Subcutaneous adipose tissue (tissue), 4 donors: ENCODE measurements around the gene MAGI1. TPM values are rescaled to one million over a fixed set of nuclear protein-coding genes. Genes with fewer than 3 reads are reported as not detected.

ENCODE experiments used
- total RNA-seq, 4 donors: library from RNA; depleted of rRNA; stranded (reverse); fragments of >200 nt; gene quantifications; one replicate each; pipeline ENCODE4 v1.1.0, GENCODE V29; 2016
- TF ChIP-seq, protein P1 (sequence below): fragments of 450-650 bp; IDR thresholded peaks from one replicate; pipeline ENCODE4 v1.5.1; 2016; ENCODE audit warnings: low read depth, mild to moderate bottlenecking, control low read depth, antibody characterized with exemption, moderate library complexity

The MAGI1 gene
- total RNA-seq, 4 donors from 2014 or later, result 15.3 to 56.9 (median 35.4) TPM

DNA sequence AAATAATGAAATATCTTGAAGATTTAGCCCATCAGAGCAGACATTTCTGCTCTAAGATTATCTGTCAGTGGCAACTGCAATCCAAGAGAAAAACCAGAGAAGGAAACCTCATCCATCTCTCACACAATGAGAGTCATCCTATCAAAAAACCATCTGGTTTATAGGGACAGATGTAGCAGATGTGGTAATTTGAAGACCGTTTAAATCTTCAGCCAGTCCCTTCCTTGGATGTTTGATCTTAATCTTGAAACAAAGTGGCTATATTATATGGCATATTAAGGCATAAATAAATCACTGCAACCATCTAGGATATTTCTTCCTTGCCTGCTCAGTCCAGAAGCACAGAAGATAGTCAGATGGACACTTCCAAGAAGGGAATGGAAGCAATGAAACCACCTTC, 305.3 kb downstream of the MAGI1 start:
- TF ChIP-seq, protein P1, sequence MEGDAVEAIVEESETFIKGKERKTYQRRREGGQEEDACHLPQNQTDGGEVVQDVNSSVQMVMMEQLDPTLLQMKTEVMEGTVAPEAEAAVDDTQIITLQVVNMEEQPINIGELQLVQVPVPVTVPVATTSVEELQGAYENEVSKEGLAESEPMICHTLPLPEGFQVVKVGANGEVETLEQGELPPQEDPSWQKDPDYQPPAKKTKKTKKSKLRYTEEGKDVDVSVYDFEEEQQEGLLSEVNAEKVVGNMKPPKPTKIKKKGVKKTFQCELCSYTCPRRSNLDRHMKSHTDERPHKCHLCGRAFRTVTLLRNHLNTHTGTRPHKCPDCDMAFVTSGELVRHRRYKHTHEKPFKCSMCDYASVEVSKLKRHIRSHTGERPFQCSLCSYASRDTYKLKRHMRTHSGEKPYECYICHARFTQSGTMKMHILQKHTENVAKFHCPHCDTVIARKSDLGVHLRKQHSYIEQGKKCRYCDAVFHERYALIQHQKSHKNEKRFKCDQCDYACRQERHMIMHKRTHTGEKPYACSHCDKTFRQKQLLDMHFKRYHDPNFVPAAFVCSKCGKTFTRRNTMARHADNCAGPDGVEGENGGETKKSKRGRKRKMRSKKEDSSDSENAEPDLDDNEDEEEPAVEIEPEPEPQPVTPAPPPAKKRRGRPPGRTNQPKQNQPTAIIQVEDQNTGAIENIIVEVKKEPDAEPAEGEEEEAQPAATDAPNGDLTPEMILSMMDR, result no peak

DNA sequence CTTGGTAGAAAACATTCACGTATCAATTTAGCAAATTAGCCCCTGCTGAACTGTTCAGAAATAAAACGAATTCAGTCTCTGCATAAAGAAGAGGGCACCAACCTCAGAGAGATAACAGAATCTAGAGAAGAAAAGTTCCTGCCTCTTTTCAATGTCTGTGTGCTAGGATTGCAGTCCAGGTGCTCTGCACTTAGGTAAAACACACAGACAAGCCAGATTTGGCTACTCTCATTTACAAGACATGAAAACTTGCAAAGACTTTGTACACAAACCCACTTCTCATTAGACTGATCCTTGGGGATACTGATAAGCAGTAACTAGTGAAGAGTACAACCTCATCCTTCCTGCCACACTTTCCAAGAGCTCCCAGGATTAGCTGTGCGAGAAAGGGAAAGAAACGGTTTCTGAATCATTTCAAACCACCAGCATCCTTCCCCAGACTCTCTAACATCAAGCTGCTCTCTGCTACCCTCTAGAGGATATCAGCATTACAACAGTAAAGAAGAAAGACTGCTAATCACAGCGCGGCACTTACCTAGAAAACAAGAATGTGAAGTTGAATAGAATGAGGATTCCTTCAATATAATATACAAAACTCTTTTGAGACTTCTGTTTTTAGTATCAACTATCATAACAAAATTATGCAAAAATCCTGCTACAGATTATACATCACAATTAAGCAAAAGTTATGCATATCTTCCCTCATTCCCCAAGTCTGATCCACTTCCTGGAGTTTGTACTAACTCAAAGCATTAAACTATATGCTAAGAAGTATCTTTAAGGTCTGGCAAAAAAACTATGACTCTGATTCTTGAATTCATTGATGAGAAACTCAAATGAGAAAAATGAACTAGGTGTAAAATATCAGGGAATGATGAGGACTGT, 306.4 kb downstream of the MAGI1 start:
- TF ChIP-seq, protein P1, result no peak

DNA sequence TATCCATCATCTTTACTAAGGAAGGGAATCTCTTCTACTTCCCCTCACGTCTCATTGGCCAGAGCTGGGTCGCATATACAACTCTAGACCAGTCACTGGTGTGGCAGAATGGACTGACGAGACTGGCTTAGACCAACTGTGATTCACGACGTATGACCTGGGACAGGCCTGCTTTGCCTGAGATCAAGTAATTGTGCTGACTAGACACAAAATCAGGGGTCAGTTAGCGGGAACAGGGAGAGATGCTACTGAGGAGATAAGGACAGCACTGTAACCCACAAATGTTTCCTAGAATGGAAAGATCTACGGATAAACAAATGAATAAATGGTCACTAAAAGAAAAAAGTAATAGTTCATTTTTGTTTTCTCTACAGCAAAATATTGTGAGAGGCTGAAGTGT, 308.3 kb downstream of the MAGI1 start:
- TF ChIP-seq, protein P1, result no peak

DNA sequence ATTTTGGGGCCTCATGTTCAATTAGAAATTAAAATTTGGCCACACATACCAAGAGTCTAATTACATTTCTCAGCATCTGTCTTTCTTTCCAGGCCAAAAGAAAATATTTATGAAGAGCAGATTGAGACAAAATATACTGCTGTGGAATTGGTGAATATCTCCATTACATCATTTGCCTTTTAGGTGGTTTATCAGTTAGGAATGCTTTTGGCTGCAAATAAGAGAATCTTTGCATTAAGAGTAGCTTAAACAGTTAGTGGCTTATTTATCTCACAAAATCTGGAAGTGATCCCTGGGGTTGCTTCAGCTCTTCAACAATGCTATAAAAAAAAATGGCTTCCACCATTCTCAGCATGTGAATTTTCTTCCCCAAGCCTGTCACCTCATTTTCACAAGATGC, 308.7 kb downstream of the MAGI1 start:
- TF ChIP-seq, protein P1, result no peak

DNA sequence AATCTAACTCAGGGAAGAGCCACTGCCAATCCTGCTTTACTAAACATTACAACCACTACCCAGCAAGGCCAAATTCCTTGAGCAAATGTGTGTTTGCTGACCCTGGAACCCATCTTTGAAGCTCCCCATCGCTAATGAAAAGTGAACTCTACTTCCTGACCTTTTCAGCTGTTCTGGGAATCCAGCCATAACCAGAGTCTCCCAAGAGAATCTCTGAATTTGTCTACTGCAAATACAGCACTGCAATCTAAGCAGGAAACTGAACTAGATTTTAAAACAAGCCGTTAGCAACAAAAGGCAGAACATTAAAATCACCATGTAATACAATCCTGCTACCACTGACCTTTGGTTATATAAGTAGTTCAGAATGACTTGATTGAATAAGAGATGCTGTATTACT, 309.2 kb downstream of the MAGI1 start:
- TF ChIP-seq, protein P1, result no peak

DNA sequence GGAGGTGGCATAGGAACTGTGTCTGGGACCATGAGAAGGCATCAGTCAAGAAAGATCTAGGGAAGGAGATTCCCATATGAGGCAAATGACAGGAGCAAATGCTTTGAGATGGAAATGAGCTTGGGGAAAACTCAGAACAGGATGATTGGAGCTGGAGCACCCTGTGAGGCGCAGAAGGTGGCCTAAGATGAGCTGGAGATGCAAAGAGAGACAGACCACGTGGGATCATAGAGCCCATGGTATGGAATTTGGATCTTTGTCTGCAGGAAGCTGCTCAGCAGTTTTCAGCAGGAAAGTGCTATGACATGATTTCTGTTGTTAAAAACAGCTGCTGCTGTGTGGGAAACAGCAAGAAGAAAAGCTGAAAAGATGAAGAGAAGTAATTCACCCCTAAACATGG, 310.6 kb downstream of the MAGI1 start:
- TF ChIP-seq, protein P1, result no peak

DNA sequence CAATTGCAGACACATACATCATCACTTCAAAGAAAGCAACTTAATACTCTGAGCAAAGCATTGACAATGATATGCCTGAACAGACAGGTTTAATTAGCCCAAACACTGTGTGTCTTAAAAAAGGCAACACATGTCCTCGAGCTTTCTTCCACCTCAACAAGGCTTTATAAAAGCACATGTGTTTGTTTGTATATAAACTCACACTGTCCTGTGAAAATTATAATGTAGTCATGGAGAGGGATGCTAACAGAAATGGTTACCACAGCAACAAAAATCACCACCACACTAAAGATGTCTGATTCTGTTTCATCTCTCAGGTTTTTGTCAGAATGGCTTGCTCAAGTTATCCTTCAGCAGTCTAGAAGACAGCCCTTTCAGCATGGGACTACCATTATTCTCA, 314.7 kb downstream of the MAGI1 start:
- TF ChIP-seq, protein P1, result no peak
